Endodermal cell (in vitro differentiated cells): ENCODE measurements around the gene NSUN6. TPM values are rescaled to one million over a fixed set of nuclear protein-coding genes. Genes with fewer than 3 reads are reported as not detected.

Experiments
- DNase-seq: peaks from one replicate; pipeline ENCODE4 v3.0.0-alpha.2; 2017
- H3K27ac ChIP-seq: 2 replicates; pipeline ENCODE4 v1.5.1; 2013; ENCODE audit warnings: mild to moderate bottlenecking, low read depth, low read length, moderate library complexity
- H3K27me3 ChIP-seq: 2 replicates; pipeline ENCODE4 v1.6.1; 2013; ENCODE audit warnings: mild to moderate bottlenecking, low read length, moderate library complexity; ENCODE audit not compliant: insufficient read depth, control insufficient read depth, poor library complexity, severe bottlenecking
- H3K36me3 ChIP-seq: 2 replicates; pipeline ENCODE4 v1.7.0; 2013; ENCODE audit warnings: mild to moderate bottlenecking, low read length, moderate library complexity; ENCODE audit not compliant: control insufficient read depth, insufficient read depth
- H3K4me1 ChIP-seq: one replicate; pipeline ENCODE4 v1.7.0; 2013; ENCODE audit warnings: low read length; ENCODE audit not compliant: control insufficient read depth, insufficient read depth
- H3K4me3 ChIP-seq: 2 replicates; pipeline ENCODE4 v1.5.1; 2013; ENCODE audit warnings: mild to moderate bottlenecking, low read length, moderate library complexity
- H3K9ac ChIP-seq: 2 replicates; pipeline ENCODE4 v1.6.1; 2013; ENCODE audit warnings: mild to moderate bottlenecking, low read length, moderate library complexity; ENCODE audit not compliant: poor library complexity, severe bottlenecking; ENCODE audit errors: extremely low read depth
- H3K9me3 ChIP-seq: 2 replicates; pipeline ENCODE4 v1.6.1; 2013; ENCODE audit warnings: mild to moderate bottlenecking, low read length, moderate library complexity; ENCODE audit not compliant: control insufficient read depth
- H3K27ac Mint-ChIP-seq: 2 replicates; pipeline ENCODE4 v1.8.0; 2020; ENCODE audit warnings: mixed read lengths
- H3K27me3 Mint-ChIP-seq: 2 replicates; pipeline ENCODE4 v1.8.0; 2021; ENCODE audit warnings: mild to moderate bottlenecking, mixed read lengths; ENCODE audit not compliant: insufficient read depth
- H3K36me3 Mint-ChIP-seq: 2 replicates; pipeline ENCODE4 v1.8.0; 2020; ENCODE audit warnings: low read depth, mixed read lengths
- H3K4me1 Mint-ChIP-seq: 2 replicates; pipeline ENCODE4 v1.8.0; 2020; ENCODE audit warnings: mixed read lengths
- H3K4me3 Mint-ChIP-seq: 2 replicates; pipeline ENCODE4 v1.8.0; 2020; ENCODE audit warnings: mild to moderate bottlenecking, moderate library complexity, mixed read lengths
- H3K9me3 Mint-ChIP-seq: 2 replicates; pipeline ENCODE4 v1.8.0; 2020; ENCODE audit warnings: mild to moderate bottlenecking, mixed read lengths
- CTCF ChIP-seq: fragments of 200-600 bp; sonication (generic); conservative IDR thresholded peaks from 2 replicates; pipeline ENCODE4 v1.5.0; 2021; ENCODE audit warnings: antibody characterized with exemption, mild to moderate bottlenecking
- WGBS, 2 experiments: methylation state at CpG; one replicate each; pipeline versions ENCODE4 v1.1.5 to v1.1.7; 2013; ENCODE audit warnings: missing lambda C conversion rate in 2 of 2, mixed read lengths in 1 of 2; ENCODE audit not compliant: insufficient coverage in 1 of 2, insufficient read length in 1 of 2; 5-methylcytosine and 5-hydroxymethylcytosine counted together
- total RNA-seq, 2 donors: library from RNA; stranded (reverse); fragmentation: NEBNext Ultra II Directional in 1 of 2; extraction: Animal tissue kit (Norgen Biotek cat#: 25700) in 1 of 2; gene quantifications; 2 replicates in 1 of 2; 3 replicates in 1 of 2; pipeline ENCODE4 v1.2.1, GENCODE V29; 2021

The NSUN6 gene
- total RNA-seq, 2 donors from 2014 or later: 10.6 to 15.4 TPM

- TF ChIP-seq CTCF: no peak
- no peaks in the 10 kb centered on the region for H3K36me3 Mint-ChIP-seq
- no peak overlapping the region for H3K27ac Mint-ChIP-seq
- H3K27ac ChIP-seq: no peak overlapping the region
- no peak overlapping the region for H3K9ac ChIP-seq
- H3K27me3 Mint-ChIP-seq: no peaks in the 10 kb centered on the region
- H3K4me3 ChIP-seq: no peak overlapping the region
- no peaks in the 10 kb centered on the region for H3K27me3 ChIP-seq
- no peak overlapping the region for H3K4me3 Mint-ChIP-seq
- no peaks in the 10 kb centered on the region for H3K4me1 ChIP-seq
- no peaks in the 10 kb centered on the region for H3K9me3 ChIP-seq
- no peak for DNase-seq
- H3K4me1 Mint-ChIP-seq: peaks cover 3% of the 10 kb centered on the region
- 67 to 93% methylated on average over 1 to 2 of the region's 2 CpGs for WGBS, 2 experiments
- H3K36me3 ChIP-seq: peaks cover 4% of the 10 kb centered on the region
- no peaks in the 10 kb centered on the region for H3K9me3 Mint-ChIP-seq
Measured at GRCh38 chr10:18523858-18524257, 127.5 kb downstream of the NSUN6 start.

DNA sequence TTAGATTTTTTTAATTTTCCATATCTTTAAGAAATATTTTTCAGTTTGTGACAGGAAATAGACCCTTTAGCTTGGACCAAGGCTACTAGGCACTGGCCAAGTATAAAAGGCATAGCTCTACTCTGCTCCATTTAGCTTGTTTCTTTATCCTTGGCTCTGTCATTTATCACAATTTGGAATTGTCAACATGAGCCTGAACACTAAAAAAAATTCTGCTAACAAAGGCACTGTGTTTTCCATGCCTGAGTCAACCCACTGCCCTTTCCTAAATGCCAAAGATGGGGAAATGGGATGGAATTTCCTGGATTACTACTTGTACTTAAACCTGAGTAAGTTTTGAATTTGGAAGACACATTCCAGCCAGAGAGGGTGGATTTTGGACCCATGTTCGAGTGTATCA, 128.4 kb downstream of the NSUN6 start:
- no peak for TF ChIP-seq CTCF
- no peaks in the 10 kb centered on the region for H3K27me3 Mint-ChIP-seq
- DNase-seq: no peak
- no peaks in the 10 kb centered on the region for H3K9me3 ChIP-seq
- peaks cover 3% of the 10 kb centered on the region for H3K4me1 Mint-ChIP-seq
- 86% methylated on average over 1 of the region's 1 CpG; no CpG with 5 or more reads in 1 of the 2 experiments for WGBS, 2 experiments
- H3K9me3 Mint-ChIP-seq: no peaks in the 10 kb centered on the region
- no peaks in the 10 kb centered on the region for H3K27me3 ChIP-seq
- no peak overlapping the region for H3K27ac Mint-ChIP-seq
- no peaks in the 10 kb centered on the region for H3K36me3 Mint-ChIP-seq
- H3K4me3 Mint-ChIP-seq: no peak overlapping the region
- no peak overlapping the region for H3K9ac ChIP-seq
- H3K27ac ChIP-seq: no peak overlapping the region
- peaks cover 4% of the 10 kb centered on the region for H3K36me3 ChIP-seq
- H3K4me3 ChIP-seq: no peak overlapping the region
- H3K4me1 ChIP-seq: no peaks in the 10 kb centered on the region

- no peak for DNase-seq
- Mint-ChIP-seq H3K4me1 (no peaks in the 10 kb centered on the region), H3K27me3 (no peaks in the 10 kb centered on the region), H3K4me3 (no peak overlapping the region), H3K36me3 (no peaks in the 10 kb centered on the region), H3K27ac (no peak overlapping the region), H3K9me3 (no peaks in the 10 kb centered on the region)
- Histone ChIP-seq H3K36me3 (peaks cover 4% of the 10 kb centered on the region), H3K9me3 (no peaks in the 10 kb centered on the region), H3K27me3 (no peaks in the 10 kb centered on the region), H3K4me3 (no peak overlapping the region), H3K27ac (no peak overlapping the region), H3K4me1 (no peaks in the 10 kb centered on the region), H3K9ac (no peak overlapping the region)
- no peak for TF ChIP-seq CTCF
- whole genome bisulfite sequencing, 2 experiments: 95 to 100% methylated on average over 1 to 3 of the region's 3 CpGs
Measured at GRCh38 chr10:18516851-18517250, 134.5 kb downstream of the NSUN6 start.
